GM18498 (cell line): Measurements from ENCODE around the gene EFS.

Experiments used
- ATAC-seq: cut with Tn5 transposase; IDR thresholded peaks from one replicate; pipeline ENCODE4 v1.9.1; 2021; ENCODE audit warnings: mild to moderate bottlenecking, moderate library complexity; ENCODE audit not compliant: unreplicated experiment

EFS gene, protein sequence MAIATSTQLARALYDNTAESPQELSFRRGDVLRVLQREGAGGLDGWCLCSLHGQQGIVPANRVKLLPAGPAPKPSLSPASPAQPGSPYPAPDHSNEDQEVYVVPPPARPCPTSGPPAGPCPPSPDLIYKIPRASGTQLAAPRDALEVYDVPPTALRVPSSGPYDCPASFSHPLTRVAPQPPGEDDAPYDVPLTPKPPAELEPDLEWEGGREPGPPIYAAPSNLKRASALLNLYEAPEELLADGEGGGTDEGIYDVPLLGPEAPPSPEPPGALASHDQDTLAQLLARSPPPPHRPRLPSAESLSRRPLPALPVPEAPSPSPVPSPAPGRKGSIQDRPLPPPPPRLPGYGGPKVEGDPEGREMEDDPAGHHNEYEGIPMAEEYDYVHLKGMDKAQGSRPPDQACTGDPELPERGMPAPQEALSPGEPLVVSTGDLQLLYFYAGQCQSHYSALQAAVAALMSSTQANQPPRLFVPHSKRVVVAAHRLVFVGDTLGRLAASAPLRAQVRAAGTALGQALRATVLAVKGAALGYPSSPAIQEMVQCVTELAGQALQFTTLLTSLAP

DNA sequence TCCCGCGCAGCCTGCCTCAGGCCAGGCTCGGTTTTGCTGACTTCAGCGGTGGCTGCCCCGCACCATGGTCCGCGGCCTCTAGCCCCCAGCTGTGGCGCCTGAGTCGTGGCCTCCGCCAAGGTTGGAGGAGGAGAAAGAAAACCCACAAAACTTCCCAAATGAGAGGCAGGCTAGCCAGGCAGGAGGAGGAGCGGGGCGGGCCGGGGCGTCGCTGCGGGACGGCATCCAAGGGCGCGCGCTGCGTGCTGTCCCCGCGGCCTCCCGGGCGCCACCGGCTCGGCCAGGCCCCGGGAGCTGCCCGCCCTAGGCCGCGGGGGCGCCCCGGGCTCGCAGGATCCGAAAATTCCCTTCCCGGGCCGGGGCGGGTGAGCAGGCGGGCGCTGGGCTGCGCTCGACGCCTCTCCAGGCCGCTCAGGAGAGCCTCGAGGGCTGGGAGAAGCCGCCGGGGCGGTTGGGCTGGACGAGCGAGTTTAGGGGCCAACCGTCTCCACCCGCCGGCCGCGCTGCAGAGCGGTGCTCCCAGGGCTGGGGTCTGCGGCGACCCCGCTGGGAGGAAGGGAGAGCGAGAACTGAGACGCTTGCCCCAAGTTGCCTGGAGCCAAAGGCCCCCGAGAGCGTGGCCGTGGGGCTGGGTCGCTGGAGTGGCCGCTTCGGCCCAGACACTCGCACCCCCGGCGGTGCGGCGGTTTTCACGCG lies at the start of gene EFS:
EFS (minus strand) TSS at position 137 of the 696 bp plus-strand sequence. CDS start 147 bp downstream, outside the sequence.
- no peak for ATAC-seq

DNA sequence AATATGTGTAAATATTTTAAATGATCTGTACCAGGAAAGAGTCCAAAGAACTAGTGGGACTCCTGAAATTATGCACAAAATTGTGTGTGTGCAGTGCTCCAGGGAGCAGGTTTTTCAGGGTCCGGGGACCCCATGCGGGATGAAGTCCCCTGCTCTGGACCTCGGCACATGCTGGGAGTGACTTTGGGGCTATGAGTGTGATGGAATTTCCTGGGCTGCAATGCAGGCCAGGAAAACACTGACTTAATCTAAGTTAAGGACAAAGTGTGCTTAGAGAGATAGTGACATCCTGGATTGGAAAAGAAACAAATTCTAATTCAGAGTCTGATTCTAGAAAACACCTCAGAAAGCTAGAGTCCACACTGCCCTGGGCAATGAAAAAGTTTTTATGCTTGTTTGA lies 49.3 kb upstream of the EFS start:
- ATAC-seq: no peak

DNA sequence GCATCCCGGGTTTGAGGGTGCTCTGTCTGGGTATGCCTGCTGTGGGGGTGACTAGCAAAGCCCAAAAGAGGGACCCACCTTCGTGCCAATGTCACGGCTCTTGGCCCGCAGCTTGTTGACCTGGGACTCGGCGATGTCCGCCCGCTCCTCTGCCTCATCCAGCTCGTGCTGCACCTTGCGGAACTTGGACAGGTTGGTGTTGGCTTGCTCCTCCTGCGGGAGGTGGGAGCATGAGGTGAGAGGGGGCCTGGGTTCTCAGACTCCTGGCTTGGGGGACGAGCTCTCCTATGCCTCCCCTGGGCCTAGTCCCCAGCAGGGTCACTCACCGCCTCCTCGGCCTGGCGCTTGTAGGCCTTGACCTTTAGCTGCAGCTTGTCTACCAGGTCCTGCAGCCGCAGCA lies 48.7 kb upstream of the EFS start:
- no peak for ATAC-seq

DNA sequence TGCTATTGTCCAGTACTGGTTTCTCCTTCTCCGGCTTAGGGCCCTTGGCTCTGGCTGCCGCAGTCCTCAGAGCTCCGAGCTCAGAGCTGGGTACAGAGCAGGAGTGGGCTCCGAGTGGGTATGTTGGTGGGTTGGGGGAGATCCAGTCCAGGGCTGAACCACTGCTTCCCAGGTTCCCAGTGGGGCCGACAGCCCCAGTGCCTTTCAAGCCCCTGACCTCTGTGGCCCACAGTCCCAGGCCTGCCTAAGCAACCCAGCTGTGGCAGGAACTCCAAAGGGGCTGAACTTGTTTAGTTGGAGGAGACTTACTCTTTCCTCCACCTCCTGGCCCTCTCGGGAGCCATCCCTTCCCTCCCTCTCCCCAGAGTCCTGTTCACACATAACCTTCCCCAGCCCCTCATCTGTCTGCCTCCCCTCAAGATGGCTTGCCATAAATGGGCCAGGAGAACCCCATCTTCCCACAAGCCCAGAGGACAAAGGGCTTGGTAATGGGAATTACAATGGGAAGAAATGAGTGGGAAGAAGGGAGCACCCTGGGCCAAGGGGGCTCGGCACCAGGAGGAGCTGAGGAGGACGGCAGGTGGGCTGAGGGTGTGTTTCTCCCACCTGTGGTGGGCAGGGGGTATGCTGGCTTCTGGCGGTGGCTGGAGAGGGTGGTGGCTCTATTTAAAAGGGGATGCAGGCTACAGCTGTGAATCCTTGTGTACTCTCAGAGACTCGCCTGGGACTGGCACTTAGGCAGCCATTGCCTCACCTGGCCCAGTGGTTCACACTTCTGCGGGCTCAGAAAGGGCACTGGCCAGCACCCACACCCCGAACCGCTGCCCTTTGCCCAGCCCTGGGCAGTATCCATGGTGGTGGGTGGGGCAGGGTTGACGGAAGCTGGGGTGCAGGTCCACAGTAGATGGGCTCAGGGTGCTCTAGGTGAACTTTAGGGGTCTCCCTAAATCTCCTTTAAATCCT lies 46.9 kb upstream of the EFS start:
- no peak for ATAC-seq

DNA sequence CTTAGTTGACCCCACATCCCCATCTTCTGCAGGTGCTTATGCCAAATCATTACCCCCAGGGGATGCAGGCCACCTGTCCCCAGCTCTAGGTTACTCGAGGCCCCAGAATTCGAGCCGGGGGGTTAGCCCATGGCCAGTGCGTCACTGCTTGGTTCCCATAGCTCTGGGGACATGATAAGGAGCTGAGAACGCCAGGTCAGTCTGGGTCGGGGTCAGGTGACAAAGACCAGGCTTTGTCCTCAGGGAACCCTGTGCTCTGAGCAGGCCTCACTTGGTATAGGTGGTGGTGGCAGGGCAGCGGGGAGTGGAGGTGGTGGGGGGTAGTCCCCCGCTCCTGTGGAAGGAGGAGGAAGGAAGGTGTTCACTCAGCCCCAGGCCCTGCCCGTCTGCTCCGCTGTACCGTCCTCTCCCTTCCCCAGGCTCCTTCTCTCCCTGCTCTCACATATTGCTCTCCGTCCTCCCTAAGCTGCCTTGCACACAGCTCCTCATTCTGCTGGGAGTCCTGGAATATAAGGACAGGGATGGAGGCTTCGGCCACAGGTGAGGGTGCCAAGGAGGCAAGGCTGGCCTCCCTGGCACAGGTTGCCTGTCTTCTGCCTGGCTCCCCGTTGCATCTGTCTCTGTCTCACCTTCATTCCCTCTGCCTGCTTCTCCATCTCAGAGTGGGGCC lies 45.1 kb upstream of the EFS start:
- ATAC-seq: no peak

DNA sequence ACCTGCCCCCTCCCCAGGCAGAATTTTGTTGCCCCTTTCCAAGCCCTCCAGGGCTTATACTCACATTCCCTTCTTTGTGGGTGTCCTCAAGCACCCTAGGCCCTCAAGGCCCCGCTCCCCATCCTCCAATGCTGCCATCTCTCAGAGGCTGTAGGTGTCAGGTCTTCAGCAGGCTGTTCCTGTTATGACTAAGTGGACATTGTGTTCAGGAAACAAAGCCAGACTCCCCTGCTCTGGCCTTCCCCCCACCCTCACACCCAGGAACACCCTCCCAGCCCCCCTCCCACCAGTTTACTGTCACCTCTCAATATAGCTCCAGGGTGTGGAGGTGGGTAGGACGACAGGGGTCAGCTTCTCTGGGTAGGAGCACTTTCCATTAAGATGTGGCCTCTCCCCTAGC lies 44.5 kb upstream of the EFS start:
- no peak for ATAC-seq

DNA sequence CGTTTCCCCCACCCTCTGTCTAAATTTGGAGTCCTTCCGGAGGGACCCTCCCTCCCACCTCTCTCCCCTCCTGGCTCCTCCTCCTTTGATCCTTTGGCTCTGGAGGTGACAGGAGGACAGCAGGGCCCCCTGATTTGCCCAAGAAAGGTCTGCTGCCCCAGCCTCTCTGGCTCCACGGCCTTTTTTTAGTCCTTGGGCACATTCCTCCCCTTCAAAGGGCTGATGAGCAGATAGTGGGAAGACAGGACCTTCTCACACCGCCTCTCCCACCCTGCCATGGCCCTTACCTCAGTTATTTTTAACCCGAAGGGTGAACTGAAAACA lies 43.3 kb upstream of the EFS start:
- ATAC-seq: no peak

DNA sequence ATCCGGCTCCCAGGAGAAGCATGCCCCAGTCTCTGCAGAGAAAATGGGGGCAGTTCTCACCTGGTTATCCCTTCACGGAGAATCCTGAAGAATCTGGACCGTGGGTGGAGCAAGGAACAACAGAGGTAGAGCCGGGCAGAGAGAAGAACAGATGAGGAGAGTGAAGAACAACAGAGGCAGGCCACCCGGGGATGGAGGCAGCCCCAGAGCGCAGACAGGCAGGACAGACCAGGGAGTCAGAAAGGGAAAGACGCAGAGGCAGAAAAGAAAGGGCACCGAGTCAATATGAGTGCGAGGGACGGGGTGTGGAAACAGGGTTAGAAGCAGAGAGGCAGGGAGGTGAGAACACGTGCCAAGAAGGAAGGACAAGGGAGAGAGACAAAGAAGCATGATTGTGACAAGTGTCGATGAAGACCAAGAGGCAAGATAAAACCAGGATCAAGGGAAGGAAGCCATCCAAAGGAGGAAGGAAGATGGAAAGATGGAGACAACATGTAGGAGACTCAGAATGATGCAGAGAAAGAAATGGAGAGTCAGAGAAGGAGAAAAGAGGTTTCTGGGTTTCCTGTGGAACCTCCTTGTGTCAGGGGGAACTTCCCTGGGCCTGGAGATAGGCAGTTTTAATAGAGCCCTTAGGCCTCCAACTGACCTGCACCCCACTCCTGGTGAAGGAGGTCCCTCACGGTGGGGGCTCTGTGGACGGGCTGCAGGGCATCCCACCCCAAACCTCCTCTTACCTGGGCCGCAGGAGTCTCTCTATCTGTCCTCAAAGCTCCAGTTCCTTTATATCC lies 42.7 kb upstream of the EFS start, which contains the start of gene MYH6:
MYH6 (minus strand) TSS at position 758 of the 791 bp plus-strand sequence. CDS start 1,050 bp downstream, outside the sequence.
- no peak for ATAC-seq

DNA sequence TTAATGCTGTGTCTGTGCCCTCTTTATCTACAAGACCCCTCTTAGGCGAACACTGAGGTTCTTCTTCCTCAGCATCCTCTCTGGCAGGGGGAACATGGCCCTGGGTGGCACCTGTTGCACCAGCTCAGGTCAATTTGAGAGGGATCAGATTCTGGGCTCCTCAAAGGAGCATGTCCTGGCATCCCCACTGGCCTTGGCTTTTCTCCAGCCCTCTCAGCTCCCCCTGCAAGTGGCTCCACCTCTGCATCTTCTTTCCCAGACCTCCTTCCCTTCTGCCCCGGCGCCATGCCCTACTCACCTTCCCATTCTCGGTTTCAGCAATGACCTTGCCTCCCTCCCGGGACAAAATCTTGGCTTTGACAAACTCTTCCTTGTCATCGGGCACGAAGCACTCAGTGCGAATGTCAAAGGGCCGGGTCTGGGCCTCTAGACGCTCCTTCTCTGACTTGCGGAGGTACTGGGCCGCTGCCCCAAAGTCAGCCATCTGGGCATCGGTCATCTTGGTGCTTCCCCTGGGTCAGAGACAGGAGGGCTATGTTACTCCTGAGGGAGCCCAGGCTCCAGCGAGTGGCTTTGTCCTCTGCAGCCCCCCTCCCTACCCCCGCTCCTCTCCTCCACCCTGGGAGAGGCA lies 41.9 kb upstream of the EFS start:
- no peak for ATAC-seq

DNA sequence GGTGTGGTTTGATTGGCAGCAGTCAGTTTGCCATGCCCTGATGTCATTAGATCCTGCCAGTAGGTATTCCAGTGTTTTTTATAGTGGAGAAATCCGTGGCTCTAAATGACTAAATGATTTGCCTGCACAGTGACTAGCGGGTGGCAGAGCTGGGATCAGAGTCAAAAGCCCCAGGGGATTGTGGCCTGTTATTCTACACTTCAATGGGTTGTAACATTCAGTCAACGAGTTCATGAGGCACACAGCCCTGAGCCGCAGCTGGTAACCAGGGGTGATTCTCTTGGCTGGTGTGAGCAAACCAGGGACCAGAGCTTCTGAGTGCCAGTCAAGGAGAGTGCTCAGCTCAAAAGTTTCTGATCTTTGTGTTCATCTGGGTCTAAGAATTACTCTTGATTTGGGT lies 41.3 kb upstream of the EFS start:
- ATAC-seq: no peak

DNA sequence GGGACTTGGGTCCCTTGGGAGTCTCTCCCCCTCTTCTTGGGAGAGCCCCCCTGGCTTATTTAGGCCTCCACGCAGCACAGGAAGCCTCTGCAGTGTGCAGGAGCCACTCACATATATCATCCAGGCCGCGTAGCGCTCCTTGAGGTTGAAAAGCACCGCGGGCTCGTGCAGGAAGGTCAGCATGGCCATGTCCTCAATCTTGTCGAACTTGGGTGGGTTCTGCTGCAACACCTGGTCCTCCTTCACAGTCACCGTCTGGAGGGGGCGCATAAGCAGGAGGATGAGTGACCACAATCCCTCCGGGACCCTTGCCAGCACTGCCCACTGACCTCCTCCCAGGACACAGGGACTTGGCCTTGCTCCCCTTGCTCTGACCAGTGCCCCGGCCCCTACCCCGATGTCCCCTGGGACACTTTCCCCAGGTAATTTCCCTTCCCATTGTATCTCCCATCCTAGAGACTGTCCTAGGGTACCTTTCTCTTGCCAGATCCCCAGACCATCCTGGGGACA lies 40.6 kb upstream of the EFS start:
- ATAC-seq: no peak

DNA sequence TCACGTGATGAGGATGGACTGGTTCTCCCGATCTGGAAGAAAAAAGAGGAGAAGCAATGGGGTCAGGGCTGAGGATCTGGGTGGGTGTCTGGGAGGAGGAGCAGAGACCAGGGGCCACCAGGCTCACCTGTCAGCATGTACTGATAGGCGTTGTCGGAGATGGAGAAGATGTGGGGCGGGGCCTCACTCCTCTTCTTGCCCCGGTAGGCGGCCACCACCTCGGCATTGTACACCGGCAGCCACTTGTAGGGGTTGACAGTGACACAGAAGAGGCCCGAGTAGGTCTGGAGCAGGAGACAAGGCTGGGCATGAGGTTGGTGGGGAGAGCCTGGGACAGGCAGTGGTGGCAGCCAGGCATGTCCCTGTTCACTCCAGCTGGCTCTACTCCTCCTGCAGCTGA lies 40.1 kb upstream of the EFS start:
- no peak for ATAC-seq

DNA sequence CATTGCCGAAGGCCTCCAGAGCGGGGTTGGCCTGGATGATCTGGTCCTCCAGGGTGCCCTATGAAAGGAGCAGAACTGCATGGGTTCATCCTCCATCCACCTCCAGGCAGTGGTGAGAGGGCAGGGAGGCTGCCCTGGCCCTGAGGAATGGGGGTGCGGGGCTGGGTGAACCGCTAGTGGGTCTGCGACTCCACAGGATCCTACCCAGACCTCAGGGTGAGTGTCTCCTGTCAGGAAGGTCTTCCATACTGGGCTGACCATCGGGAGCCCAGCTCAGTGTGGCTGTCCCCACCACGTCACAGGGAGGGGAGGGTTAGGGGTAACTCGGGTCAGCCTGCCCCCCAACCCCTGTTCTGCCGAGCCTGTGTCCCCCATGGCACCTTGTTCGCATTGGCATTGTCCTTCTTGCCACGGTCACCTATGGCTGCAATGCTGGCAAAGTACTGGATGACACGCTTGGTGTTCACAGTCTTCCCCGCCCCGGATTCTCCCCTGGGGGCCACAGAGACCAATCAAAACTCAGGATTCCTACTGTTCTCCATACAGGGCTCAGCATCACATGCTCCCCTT lies 39.4 kb upstream of the EFS start:
- no peak for ATAC-seq

DNA sequence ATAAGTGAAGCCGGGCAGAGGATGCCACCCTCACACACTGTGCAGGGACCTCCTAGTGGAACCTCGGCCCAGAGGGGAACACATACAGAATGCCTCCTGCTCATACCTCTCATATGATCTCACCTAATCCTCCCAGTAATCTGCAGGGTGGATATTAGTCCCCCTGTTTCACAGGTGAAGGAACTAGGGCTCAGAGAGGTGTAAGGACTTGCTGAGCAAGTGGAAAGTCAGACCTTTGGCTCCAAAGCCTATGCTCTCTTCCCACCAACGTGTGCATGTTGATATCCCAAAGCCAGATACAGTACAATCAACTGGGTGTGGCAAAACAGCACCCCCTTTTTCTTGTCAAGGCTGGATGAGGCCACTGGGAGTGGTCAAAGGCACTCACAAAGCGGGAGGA lies 38.9 kb upstream of the EFS start:
- ATAC-seq: no peak

DNA sequence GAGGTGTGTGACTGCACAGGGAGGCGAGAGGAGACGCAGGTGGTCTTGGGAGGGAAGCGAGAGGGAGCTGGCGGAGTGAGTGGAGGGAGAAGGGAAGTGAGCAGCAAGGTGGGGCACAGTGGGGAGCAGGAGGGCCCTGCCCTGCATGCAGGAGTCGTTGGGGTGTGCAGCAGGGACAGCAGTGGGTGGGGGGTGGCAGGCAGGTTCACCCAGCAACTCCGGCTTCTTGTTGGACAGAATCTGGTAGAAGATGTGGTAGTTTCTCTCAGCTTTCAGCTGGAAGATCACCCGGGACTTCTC lies 38.1 kb upstream of the EFS start:
- no peak for ATAC-seq

DNA sequence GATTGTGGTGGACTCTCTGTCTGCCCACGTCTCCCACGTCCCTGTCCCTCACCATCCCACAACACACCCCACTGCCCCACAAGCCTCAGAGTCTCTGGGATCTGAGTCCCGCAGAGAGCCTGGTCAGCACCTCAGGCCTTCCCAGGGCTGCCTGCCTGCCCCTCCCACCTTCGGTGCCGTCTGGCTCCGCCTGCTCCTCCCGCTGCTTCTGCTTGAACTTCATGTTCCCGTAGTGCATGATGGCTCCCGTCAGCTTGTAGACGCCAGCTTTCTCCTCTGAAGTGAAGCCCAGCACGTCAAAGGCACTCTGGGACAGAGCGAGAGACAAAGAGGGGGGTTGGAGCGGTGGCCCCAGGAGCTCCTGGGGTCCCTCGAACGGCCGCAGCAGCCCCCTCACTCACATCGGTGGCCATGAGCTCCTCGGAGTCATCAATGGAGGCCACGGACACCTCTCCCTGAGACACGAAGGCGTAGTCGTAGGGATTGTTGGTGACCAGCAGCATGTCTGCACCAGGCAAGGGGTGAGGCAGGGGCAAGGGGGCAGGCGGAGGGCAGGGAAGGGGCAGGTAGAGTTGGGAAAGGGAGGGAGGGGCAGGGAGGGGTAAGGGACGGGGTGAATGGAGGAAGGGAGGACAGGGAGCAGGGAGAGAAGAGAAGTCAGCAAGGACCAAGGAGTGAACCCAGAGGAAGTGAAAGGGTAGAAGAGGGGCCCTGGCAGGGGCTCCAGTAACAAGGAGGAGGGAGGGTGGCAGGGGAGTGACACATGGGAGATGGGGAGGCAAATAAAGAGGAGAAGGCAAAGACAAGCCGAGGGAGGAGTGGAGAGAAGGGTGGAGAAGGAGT lies 37.5 kb upstream of the EFS start:
- ATAC-seq: no peak

DNA sequence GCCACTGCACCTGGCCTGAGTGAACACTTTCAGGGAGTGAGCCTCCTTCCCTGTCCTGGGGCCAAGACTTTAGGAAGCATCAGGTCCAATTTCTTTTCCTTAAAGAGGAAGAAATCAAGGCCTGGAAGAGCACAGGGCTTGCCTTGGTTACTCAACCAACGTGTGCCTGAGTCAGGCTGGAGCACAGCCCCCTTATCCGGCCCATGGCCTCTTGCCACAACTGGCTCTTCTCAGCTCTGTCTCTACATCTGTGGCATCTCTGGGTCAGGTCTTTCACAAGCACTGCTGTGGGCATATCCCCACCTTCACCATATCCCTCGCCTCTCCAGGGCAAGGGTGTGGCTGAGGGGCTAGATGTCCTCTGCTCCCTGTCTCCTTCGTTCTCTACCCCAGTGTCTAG lies 36.3 kb upstream of the EFS start:
- no peak for ATAC-seq
